Subcutaneous adipose tissue (tissue), 4 donors: ENCODE data around the gene C2. TPM values are rescaled to one million over a fixed set of nuclear protein-coding genes. Genes with fewer than 3 reads are reported as not detected.

Experiments
- total RNA-seq, 4 donors: library from RNA; depleted of rRNA; stranded (reverse); fragments of >200 nt; gene quantifications; one replicate each; pipeline ENCODE4 v1.1.0, GENCODE V29; 2016
- TF ChIP-seq, protein P1 (sequence below): fragments of 450-650 bp; IDR thresholded peaks from one replicate; pipeline ENCODE4 v1.5.1; 2016; ENCODE audit warnings: low read depth, mild to moderate bottlenecking, control low read depth, antibody characterized with exemption, moderate library complexity

Gene C2
- total RNA-seq, 4 donors from 2014 or later: 16.4 to 96.4 (median 34.6) TPM

- TF ChIP-seq, protein P1, sequence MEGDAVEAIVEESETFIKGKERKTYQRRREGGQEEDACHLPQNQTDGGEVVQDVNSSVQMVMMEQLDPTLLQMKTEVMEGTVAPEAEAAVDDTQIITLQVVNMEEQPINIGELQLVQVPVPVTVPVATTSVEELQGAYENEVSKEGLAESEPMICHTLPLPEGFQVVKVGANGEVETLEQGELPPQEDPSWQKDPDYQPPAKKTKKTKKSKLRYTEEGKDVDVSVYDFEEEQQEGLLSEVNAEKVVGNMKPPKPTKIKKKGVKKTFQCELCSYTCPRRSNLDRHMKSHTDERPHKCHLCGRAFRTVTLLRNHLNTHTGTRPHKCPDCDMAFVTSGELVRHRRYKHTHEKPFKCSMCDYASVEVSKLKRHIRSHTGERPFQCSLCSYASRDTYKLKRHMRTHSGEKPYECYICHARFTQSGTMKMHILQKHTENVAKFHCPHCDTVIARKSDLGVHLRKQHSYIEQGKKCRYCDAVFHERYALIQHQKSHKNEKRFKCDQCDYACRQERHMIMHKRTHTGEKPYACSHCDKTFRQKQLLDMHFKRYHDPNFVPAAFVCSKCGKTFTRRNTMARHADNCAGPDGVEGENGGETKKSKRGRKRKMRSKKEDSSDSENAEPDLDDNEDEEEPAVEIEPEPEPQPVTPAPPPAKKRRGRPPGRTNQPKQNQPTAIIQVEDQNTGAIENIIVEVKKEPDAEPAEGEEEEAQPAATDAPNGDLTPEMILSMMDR: no peak
These were observed 45.2 kb upstream of the C2 start for GRCh38 chr6:31882344-31882743.

DNA sequence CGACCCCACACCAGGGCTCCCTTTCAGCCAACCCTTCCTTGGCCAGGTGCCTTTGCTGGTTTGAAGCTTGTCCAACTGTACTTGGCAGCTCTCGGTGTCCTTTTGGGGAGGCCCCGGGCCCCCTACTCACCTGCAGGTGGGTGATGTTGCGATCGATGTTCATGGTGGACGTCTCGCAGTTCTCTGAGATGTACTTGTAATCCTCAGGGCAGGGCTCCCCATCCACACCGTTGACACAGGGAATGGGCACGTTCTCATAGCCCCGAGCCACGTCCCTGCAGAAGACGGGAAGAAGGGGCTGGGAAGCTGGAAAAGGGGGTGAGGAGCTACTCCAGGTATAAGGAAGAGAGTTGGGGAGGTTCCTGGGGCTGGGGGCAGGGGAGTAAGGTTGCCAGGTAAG is 43.8 kb upstream of the C2 start:
- TF ChIP-seq, protein P1: no peak

DNA sequence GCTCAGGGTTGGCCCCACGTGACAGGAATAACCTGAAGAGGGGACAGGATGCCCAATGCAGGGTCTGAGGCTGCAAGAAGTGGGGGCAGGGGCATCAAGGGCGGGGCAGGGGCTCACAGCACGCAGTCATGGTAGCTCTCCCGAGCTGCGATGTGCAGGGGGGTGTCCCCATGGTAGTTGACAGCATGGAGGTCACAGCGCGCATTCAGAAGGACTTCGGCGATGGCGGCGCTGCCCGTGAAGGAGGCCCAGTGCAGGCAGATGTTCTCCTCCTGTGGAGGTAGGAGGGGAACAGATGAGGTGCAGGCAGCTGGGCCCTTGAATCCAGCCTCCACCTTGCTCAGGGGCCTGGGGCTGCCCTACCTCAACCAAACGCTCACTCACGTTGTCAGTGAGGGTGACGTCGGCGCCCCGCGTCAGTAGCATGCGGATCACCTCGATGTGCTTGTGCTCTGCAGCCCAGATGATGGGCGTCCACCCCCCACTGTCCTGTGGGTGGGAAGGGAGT is 42.9 kb upstream of the C2 start:
- TF ChIP-seq, protein P1: no peak

GRCh38 chr6:31886541-31886991 is 41.0 kb upstream of the C2 start:
- TF ChIP-seq, protein P1: no peak

DNA sequence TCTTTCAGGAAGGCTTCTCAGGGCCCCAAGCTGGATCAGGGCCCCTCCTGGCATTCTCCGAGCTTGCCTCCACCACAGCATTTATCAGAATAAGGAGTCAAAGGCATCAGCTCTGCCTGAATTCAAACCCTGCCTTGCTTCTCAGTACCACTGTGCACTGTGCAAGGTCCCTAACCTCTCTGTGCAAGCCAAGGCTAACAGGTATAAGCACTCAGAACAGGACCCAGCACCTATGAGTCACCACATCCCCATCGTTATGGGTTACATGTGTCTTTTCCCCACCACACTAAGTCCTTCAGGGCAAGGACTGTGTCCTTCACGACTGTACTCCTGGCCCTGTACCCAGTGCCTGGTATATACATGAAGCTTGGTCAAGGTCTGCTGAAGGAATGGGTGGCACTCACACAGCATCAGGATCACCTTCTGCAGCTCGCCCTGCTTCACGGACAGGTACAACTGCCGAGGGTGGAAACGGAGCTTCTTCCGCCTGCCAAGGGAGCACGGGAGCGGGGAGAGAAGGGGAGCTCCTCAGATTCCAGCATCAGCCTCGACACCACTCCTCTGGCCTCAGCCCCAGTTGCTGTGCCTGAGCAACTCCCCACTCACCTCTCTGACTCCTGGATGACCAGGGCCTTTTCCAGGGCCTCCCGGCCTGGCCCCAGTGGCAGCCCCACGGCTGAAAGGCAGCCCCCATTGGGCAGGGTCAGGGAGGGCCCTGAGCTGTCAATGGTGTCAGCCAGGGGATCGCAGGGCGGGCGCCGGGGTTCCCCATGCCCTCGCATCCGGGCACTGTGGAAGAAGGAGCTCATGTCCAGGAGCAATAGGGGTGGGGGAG is 40.1 kb upstream of the C2 start:
- TF ChIP-seq, protein P1: no peak

DNA sequence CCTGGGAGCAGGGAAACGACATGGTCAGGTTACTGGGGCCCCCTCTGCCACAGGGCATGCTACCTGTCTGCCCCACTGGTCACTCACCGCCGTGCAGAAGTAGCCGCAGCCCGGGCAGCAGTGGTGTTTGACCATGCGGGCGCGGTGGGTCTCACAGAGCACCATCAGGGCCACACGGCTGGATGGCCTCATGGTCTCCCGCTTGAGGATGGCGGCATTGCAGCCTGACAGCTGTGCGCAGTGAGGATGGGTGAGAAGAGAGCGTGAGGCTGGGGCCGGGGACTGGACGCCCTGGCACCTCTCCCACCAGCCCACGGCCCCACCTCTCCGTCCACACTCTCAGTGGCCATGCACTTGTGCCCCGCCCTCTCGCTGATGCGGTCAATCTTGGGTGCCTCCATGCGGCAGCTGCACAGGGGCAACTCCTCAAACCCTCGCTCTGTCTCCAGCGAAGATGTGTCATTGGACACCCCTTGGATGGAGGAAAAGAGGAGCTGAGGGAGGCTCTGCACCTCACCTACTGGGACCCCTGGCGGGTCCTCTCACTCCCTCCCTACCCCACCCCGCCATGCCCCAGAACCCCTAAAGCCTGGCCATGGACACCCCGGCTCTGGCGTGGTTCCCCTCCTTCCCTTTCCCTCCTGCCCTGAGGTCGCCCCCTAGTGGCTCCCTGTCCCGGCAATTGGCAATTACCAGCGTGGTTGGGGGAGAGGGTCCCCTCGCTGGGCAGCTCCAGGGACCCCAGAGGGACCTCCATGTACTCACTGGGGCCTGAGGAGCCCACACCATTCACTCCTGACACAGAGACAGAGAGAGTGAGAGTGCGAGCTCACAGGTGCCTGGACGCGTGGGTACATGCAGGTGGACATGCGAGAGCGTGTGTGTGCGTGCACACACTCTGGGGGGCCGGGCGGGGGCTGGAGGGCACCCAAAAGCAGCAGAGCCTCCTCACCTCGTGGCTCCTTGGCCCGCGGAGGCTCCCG is 39.0 kb upstream of the C2 start:
- TF ChIP-seq, protein P1: no peak
